Hepatocyte (in vitro differentiated cells): ENCODE results near the gene KRTAP2-1.

Source experiments
- CTCF ChIP-seq: fragments of 200-600 bp; sonication (generic); IDR thresholded peaks from 2 replicates; pipeline ENCODE4 v1.5.1; 2016; ENCODE audit warnings: antibody characterized with exemption, mild to moderate bottlenecking; ENCODE audit not compliant: poor library complexity
- EZH2 ChIP-seq: fragments of 200-600 bp; sonication (generic); IDR thresholded peaks from 2 replicates; pipeline ENCODE4 v1.6.1; 2016; ENCODE audit warnings: antibody characterized with exemption, mild to moderate bottlenecking, borderline replicate concordance
- EZH2phosphoT487 ChIP-seq: fragments of 200-600 bp; sonication (generic); IDR thresholded peaks from one replicate; pipeline ENCODE4 v1.6.1; 2018; ENCODE audit warnings: antibody characterized with exemption, mild to moderate bottlenecking, low read depth, moderate library complexity; ENCODE audit not compliant: unreplicated experiment, severe bottlenecking

- TF ChIP-seq CTCF (no peak), EZH2 (no peak), EZH2phosphoT487 (no peak)
These were observed 42.7 kb downstream of the KRTAP2-1 start for GRCh38 chr17:41004397-41004796.
